A673 (cell line): ENCODE results near the gene SEMA6D.

Experiments used
- EZH2 ChIP-seq: fragments of 200-600 bp; sonication (generic); IDR thresholded peaks from 2 replicates; pipeline ENCODE4 v1.6.1; 2017; ENCODE audit warnings: borderline replicate concordance, low read depth, mild to moderate bottlenecking, mixed read lengths, antibody characterized with exemption, low read length; ENCODE audit not compliant: poor library complexity, severe bottlenecking
- TF ChIP-seq, protein P1 (sequence below): fragments of 300-800, 200-600 bp; sonication (generic); conservative IDR thresholded peaks from 2 replicates; pipeline ENCODE4 v1.5.1; 2017; ENCODE audit warnings: low read depth, mild to moderate bottlenecking, antibody characterized with exemption, low read length, moderate library complexity, mixed read lengths

DNA sequence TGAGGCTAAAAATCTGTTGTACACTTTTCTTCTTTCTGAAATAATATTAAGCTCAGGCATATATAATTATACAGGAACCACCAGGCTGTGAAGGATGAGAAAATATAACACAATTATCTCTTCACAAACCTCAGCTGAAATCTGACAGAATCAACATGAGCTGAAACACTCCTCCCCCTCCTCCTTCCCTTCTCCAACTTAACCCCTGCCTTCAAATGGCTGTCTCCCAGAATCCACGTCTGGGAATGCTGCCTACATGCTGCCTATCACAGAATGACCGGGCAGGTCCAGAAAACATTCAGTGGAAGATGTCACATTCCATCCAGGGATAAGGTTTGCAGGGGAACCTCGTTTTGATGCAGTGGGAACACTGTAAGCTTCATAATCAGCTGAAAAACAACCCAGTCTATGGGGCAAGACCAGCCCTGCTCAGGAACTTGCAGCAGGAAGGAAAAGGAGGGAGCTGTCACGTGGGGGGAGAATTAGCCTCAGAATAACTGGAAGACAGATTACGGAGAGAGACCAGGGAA lies 44.0 kb upstream of the SEMA6D start:
- TF ChIP-seq, protein P1, sequence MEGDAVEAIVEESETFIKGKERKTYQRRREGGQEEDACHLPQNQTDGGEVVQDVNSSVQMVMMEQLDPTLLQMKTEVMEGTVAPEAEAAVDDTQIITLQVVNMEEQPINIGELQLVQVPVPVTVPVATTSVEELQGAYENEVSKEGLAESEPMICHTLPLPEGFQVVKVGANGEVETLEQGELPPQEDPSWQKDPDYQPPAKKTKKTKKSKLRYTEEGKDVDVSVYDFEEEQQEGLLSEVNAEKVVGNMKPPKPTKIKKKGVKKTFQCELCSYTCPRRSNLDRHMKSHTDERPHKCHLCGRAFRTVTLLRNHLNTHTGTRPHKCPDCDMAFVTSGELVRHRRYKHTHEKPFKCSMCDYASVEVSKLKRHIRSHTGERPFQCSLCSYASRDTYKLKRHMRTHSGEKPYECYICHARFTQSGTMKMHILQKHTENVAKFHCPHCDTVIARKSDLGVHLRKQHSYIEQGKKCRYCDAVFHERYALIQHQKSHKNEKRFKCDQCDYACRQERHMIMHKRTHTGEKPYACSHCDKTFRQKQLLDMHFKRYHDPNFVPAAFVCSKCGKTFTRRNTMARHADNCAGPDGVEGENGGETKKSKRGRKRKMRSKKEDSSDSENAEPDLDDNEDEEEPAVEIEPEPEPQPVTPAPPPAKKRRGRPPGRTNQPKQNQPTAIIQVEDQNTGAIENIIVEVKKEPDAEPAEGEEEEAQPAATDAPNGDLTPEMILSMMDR: no peak
- TF ChIP-seq EZH2: no peak
